OCI-LY3 (cell line): Measurements from ENCODE around the gene ADARB2.

Experiments used
- EZH2phosphoT487 ChIP-seq: fragments of 200-600 bp; shearing (Covaris generic); IDR thresholded peaks from 2 replicates; pipeline ENCODE4 v1.6.1; 2018; ENCODE audit warnings: antibody characterized with exemption, mixed run types, low read depth
- TF ChIP-seq, protein P1 (sequence below): fragments of 200-600, 300-600 bp; sonication (generic); IDR thresholded peaks from 2 replicates; pipeline ENCODE4 v1.5.1; 2014; ENCODE audit warnings: antibody characterized with exemption, low read length, low read depth

DNA sequence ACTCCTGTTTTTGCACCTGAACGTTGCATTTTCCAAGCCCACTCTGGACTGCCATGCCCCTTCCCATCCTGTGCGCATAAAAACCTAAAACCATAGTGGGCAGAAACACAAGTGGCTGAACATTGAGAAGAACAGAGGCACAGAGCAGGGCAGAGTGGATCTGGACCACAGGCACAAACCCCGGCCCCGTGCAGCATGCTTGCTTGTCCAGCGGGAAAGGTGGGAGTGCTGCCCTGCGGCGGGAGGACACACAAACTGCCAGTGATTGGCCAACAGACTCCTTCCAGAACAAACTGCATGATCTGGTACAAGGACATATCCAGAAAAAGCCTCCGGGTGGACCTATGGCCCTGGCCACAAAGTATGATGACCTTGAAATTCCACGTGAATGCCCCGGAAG, 42.5 kb upstream of the ADARB2 start:
- TF ChIP-seq, protein P1, sequence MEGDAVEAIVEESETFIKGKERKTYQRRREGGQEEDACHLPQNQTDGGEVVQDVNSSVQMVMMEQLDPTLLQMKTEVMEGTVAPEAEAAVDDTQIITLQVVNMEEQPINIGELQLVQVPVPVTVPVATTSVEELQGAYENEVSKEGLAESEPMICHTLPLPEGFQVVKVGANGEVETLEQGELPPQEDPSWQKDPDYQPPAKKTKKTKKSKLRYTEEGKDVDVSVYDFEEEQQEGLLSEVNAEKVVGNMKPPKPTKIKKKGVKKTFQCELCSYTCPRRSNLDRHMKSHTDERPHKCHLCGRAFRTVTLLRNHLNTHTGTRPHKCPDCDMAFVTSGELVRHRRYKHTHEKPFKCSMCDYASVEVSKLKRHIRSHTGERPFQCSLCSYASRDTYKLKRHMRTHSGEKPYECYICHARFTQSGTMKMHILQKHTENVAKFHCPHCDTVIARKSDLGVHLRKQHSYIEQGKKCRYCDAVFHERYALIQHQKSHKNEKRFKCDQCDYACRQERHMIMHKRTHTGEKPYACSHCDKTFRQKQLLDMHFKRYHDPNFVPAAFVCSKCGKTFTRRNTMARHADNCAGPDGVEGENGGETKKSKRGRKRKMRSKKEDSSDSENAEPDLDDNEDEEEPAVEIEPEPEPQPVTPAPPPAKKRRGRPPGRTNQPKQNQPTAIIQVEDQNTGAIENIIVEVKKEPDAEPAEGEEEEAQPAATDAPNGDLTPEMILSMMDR = no peak
- TF ChIP-seq EZH2phosphoT487 = no peak
